GM18951 (cell line): ENCODE results near the gene TUBB4A.

Experiments used
- POLR2A ChIP-seq: IDR thresholded peaks from 4 replicates; pipeline ENCODE4 v1.6.1; 2011; ENCODE audit warnings: mild to moderate bottlenecking; ENCODE audit not compliant: insufficient read length, insufficient read depth; ENCODE audit errors: extremely low read depth
- in situ Hi-C: fragments of 300-500 bp; cut with MboI; formaldehyde crosslinking; loops from one replicate; pipeline ENCODE4 v1.12.0; 2022; ENCODE audit warnings: low sequenced_read_pairs, mixed read lengths, inconsistent platforms; ENCODE audit not compliant: unreplicated experiment

Gene TUBB4A

GRCh38 chr19:6448045-6448444 lies 54.1 kb downstream of the TUBB4A start:
- in situ Hi-C loops: no loop called here
- TF ChIP-seq POLR2A: no peak

GRCh38 chr19:6446452-6446851 lies 55.7 kb downstream of the TUBB4A start:
- in situ Hi-C loops: no loop called here
- no peak for TF ChIP-seq POLR2A
